T-helper 1 cell treated with Interleukin-12 subunit alpha and Interleukin-12 subunit beta and Interleukin-4 antibody, amounts not matched to agents 30 ng/mL and 1 ng/mL, for 36 hours (primary cell): Measurements from ENCODE around the gene PEPD. TPM values are rescaled to one million over a fixed set of nuclear protein-coding genes. Genes with fewer than 3 reads are reported as not detected.

ENCODE experiments used
- intact Hi-C: fragments of 100-400 bp; cut with micrococcal nuclease; formaldehyde crosslinking; loops from one replicate; pipeline ENCODE4 v1.15.1; 2024
- total RNA-seq: library from RNA; stranded (reverse); gene quantifications from 2 replicates; pipeline ENCODE4 v1.2.3, GENCODE V29; 2022

PEPD gene
- total RNA-seq, 1 donor from 2014 or later = 18.4 TPM

- intact Hi-C loops = no loop called here
Measured at GRCh38 chr19:33387351-33388230, 134.0 kb downstream of the PEPD start.

GRCh38 chr19:33386361-33386858 is 135.2 kb downstream of the PEPD start:
- intact Hi-C loops = no loop called here

- intact Hi-C loops = no loop called here
Measured at GRCh38 chr19:33385956-33386355, 135.6 kb downstream of the PEPD start.

- intact Hi-C loops = no loop called here
Measured at GRCh38 chr19:33384983-33385382, 136.6 kb downstream of the PEPD start.

- intact Hi-C loops = no loop called here
Measured at GRCh38 chr19:33383720-33384292, 137.8 kb downstream of the PEPD start.

- intact Hi-C loops = no loop called here
Measured at GRCh38 chr19:33382982-33383381, 138.6 kb downstream of the PEPD start.

- intact Hi-C loops = no loop called here
Measured at GRCh38 chr19:33382006-33382405, 139.6 kb downstream of the PEPD start.

- intact Hi-C loops = no loop called here
Measured at GRCh38 chr19:33381101-33381500, 140.5 kb downstream of the PEPD start.

- intact Hi-C loops = loop anchor here (10.0 kb wide), 2 partner anchors 146 to 974 kb away; partner anchors contain the start of genes DPY19L3 and PEPD
Measured at GRCh38 chr19:33379151-33379829, 142.3 kb downstream of the PEPD start.

GRCh38 chr19:33377586-33378475 is 143.8 kb downstream of the PEPD start:
- intact Hi-C loops = loop anchor here (10.0 kb wide), 2 partner anchors 147 to 973 kb away; partner anchors contain the start of genes DPY19L3 and PEPD

- intact Hi-C loops = loop anchor here (10.0 kb wide), 2 partner anchors 148 to 972 kb away; partner anchors contain the start of genes DPY19L3 and PEPD
Measured at GRCh38 chr19:33376941-33377557, 144.5 kb downstream of the PEPD start.

GRCh38 chr19:33376423-33376822 is 145.2 kb downstream of the PEPD start:
- intact Hi-C loops = loop anchor here (10.0 kb wide), 2 partner anchors 148 to 972 kb away; partner anchors contain the start of genes DPY19L3 and PEPD

- intact Hi-C loops = loop anchor here (2.0 to 10.0 kb wide), 3 partner anchors 29 to 971 kb away; partner anchors contain the start of genes DPY19L3 and PEPD
Measured at GRCh38 chr19:33375837-33376159, 145.8 kb downstream of the PEPD start.

GRCh38 chr19:33375156-33375836 is 146.3 kb downstream of the PEPD start:
- intact Hi-C loops = loop anchor here (2.0 to 10.0 kb wide), 3 partner anchors 30 to 970 kb away; partner anchors contain the start of genes DPY19L3 and PEPD

GRCh38 chr19:33374236-33374714 is 147.3 kb downstream of the PEPD start:
- intact Hi-C loops = loop anchor here (2.0 to 10.0 kb wide), 7 partner anchors 31 to 1053 kb away; partner anchors contain the start of genes CEBPA, DPY19L3, LSM14A and NUDT19

- intact Hi-C loops = loop anchor here (1.0 to 10.0 kb wide), 12 partner anchors 31 to 1054 kb away; partner anchors contain the start of genes ANKRD27, CEBPA, DPY19L3 and FAAP24
Measured at GRCh38 chr19:33373453-33374235, 147.9 kb downstream of the PEPD start, which contains the start of gene CEBPG. TSS of gene CEBPG (plus strand) at chr19:33373709. CDS start at chr19:33379240, 5,531 bp downstream.

GRCh38 chr19:33370783-33371182 is 150.8 kb downstream of the PEPD start:
- intact Hi-C loops = loop anchor here (5.0 to 10.0 kb wide), 6 partner anchors 68 to 1057 kb away; partner anchors contain the start of genes CEBPA, DPY19L3, LSM14A and NUDT19
